Activated CD4-positive, alpha-beta T cell treated with anti-CD3 and anti-CD28 coated beads for 36 hours (primary cell): ENCODE data around the gene ABCC9. TPM values are rescaled to one million over a fixed set of nuclear protein-coding genes. Genes with fewer than 3 reads are reported as not detected.

Source experiments
- ATAC-seq: fragments of 200-7000 bp; cut with Tn5 transposase; one replicate; pipeline ENCODE4 v1.10.0; 2021; ENCODE audit warnings: mild to moderate bottlenecking, moderate library complexity
- CTCF ChIA-PET: fragments of 350-600 bp; sonication (Branson Sonifier 250); formaldehyde crosslinking; loops from one replicate; lab custom pipeline; 2021; ENCODE audit warnings: antibody characterized with exemption; lab: Charles Lee
- POLR2A ChIA-PET: fragments of 350-600 bp; sonication (Branson Sonifier 250); formaldehyde crosslinking; loops from one replicate; lab custom pipeline; 2021; ENCODE audit warnings: antibody characterized with exemption, inconsistent platforms; lab: Charles Lee
- DNase-seq: peaks from one replicate; pipeline ENCODE4 v3.0.0-alpha.2; 2020
- H3K27ac Mint-ChIP-seq: one replicate; pipeline ENCODE4 v1.8.0; 2021; ENCODE audit warnings: mixed read lengths
- H3K27me3 Mint-ChIP-seq: one replicate; pipeline ENCODE4 v1.8.0; 2021; ENCODE audit warnings: mixed read lengths
- H3K36me3 Mint-ChIP-seq: one replicate; pipeline ENCODE4 v1.8.0; 2021; ENCODE audit warnings: low read depth, mixed read lengths
- H3K4me1 Mint-ChIP-seq: one replicate; pipeline ENCODE4 v1.8.0; 2021; ENCODE audit warnings: mixed read lengths
- H3K4me3 Mint-ChIP-seq: one replicate; pipeline ENCODE4 v1.8.0; 2021; ENCODE audit warnings: mild to moderate bottlenecking, moderate library complexity, mixed read lengths
- H3K9me3 Mint-ChIP-seq: one replicate; pipeline ENCODE4 v1.8.0; 2021; ENCODE audit warnings: low read depth, mixed read lengths
- intact Hi-C, 2 experiments: fragments of 100-400 bp; cut with DNase I in 1 of 2; cut with micrococcal nuclease in 1 of 2; formaldehyde crosslinking; loops; one replicate each; pipeline versions ENCODE4 v1.14.2 to v1.15.1; 2022 to 2024; cut with DNase I, micrococcal nuclease
- total RNA-seq, 2 experiments: library from RNA; stranded (reverse); gene quantifications; one replicate each; pipeline ENCODE4 v1.2.3, GENCODE V29; 2021

ABCC9 gene
- total RNA-seq, 2 experiments from 2014 or later: not detected

- H3K27me3 Mint-ChIP-seq: peaks cover 6% of the 10 kb centered on the region
- DNase-seq (no peak), ATAC-seq (no peak)
- CTCF ChIA-PET: no interaction called here
- H3K4me3 Mint-ChIP-seq: no peak overlapping the region
- POLR2A ChIA-PET: interaction anchor here (0.6 kb wide), 1 partner anchor 18 kb away, joined by 3 read pairs; no protein-coding TSS in a partner anchor
- no peaks in the 10 kb centered on the region for H3K9me3 Mint-ChIP-seq
- H3K4me1 Mint-ChIP-seq: no peaks in the 10 kb centered on the region
- intact Hi-C loops: no loop called here
- H3K36me3 Mint-ChIP-seq: no peaks in the 10 kb centered on the region
- no peak overlapping the region for H3K27ac Mint-ChIP-seq
Observed at GRCh38 chr12:21971344-21971743, 30.1 kb upstream of the ABCC9 start.

GRCh38 chr12:21962821-21963220, 21.6 kb upstream of the ABCC9 start:
- H3K36me3 Mint-ChIP-seq: no peaks in the 10 kb centered on the region
- CTCF ChIA-PET: no interaction called here
- POLR2A ChIA-PET: no interaction called here
- intact Hi-C loops: no loop called here
- H3K4me1 Mint-ChIP-seq: no peaks in the 10 kb centered on the region
- no peaks in the 10 kb centered on the region for H3K9me3 Mint-ChIP-seq
- DNase-seq: no peak
- H3K4me3 Mint-ChIP-seq: no peak overlapping the region
- peaks cover 3% of the 10 kb centered on the region for H3K27me3 Mint-ChIP-seq
- H3K27ac Mint-ChIP-seq: no peak overlapping the region
- ATAC-seq: no peak

- Mint-ChIP-seq H3K9me3 (no peaks in the 10 kb centered on the region), H3K36me3 (no peaks in the 10 kb centered on the region), H3K4me1 (no peaks in the 10 kb centered on the region), H3K27me3 (peaks cover 3% of the 10 kb centered on the region), H3K27ac (no peak overlapping the region), H3K4me3 (no peak overlapping the region)
- DNase-seq (no peak), ATAC-seq (no peak)
- CTCF ChIA-PET: no interaction called here
- POLR2A ChIA-PET: no interaction called here
- intact Hi-C loops: no loop called here
Observed at GRCh38 chr12:21962236-21962635, 21.0 kb upstream of the ABCC9 start.

- DNase-seq: no peak
- ChIA-PET POLR2A (no interaction called here), CTCF (interaction anchor here (0.6 kb wide), 1 partner anchor 68 kb away, joined by 4 read pairs; no protein-coding TSS in a partner anchor)
- Mint-ChIP-seq H3K4me1 (no peaks in the 10 kb centered on the region), H3K4me3 (no peak overlapping the region), H3K27me3 (peaks cover 13% of the 10 kb centered on the region), H3K27ac (no peak overlapping the region), H3K9me3 (peaks cover 21% of the 10 kb centered on the region), H3K36me3 (no peaks in the 10 kb centered on the region)
- no peak for ATAC-seq
- intact Hi-C loops: no loop called here
Observed at GRCh38 chr12:21950649-21951048, 9.4 kb upstream of the ABCC9 start.

GRCh38 chr12:21949036-21949435, 7.8 kb upstream of the ABCC9 start:
- Mint-ChIP-seq H3K4me3 (no peak overlapping the region), H3K27me3 (peaks cover 20% of the 10 kb centered on the region), H3K27ac (no peak overlapping the region), H3K36me3 (no peaks in the 10 kb centered on the region), H3K4me1 (no peaks in the 10 kb centered on the region), H3K9me3 (peaks cover 28% of the 10 kb centered on the region)
- intact Hi-C loops: no loop called here
- ATAC-seq (no peak), DNase-seq (no peak)
- ChIA-PET CTCF (interaction anchor here (0.7 kb wide), 1 partner anchor 8 kb away, joined by 3 read pairs; no protein-coding TSS in a partner anchor), POLR2A (no interaction called here)

GRCh38 chr12:21946983-21947382, 5.8 kb upstream of the ABCC9 start:
- ChIA-PET CTCF (interaction anchor here (1.2 kb wide), 1 partner anchor 10 kb away, joined by 3 read pairs; no protein-coding TSS in a partner anchor), POLR2A (no interaction called here)

GRCh38 chr12:21945002-21945401, 3.8 kb upstream of the ABCC9 start:
- DNase-seq: no peak
- peaks cover 42% of the 10 kb centered on the region for H3K27me3 Mint-ChIP-seq
- H3K27ac Mint-ChIP-seq: no peak overlapping the region
- ATAC-seq: no peak
- intact Hi-C loops: no loop called here
- peaks cover 21% of the 10 kb centered on the region for H3K9me3 Mint-ChIP-seq
- H3K4me1 Mint-ChIP-seq: peaks cover 14% of the 10 kb centered on the region
- ChIA-PET POLR2A (no interaction called here), CTCF (no interaction called here)
- no peak overlapping the region for H3K4me3 Mint-ChIP-seq
- no peaks in the 10 kb centered on the region for H3K36me3 Mint-ChIP-seq

More at GRCh38 chr12:21946983-21947382, 5.8 kb upstream of the ABCC9 start:
- no peak for DNase-seq
- no peak for ATAC-seq
- peaks cover 28% of the 10 kb centered on the region for H3K9me3 Mint-ChIP-seq
- no peak overlapping the region for H3K27ac Mint-ChIP-seq
- peaks cover 29% of the 10 kb centered on the region for H3K27me3 Mint-ChIP-seq
- intact Hi-C loops: no loop called here
- H3K4me1 Mint-ChIP-seq: no peaks in the 10 kb centered on the region
- H3K36me3 Mint-ChIP-seq: no peaks in the 10 kb centered on the region
- H3K4me3 Mint-ChIP-seq: no peak overlapping the region

GRCh38 chr12:21942377-21942703, 1.1 kb upstream of the ABCC9 start:
- no peak for DNase-seq
- ATAC-seq: no peak
- peaks cover 16% of the 10 kb centered on the region for H3K4me1 Mint-ChIP-seq
- no peaks in the 10 kb centered on the region for H3K36me3 Mint-ChIP-seq
- no peak overlapping the region for H3K4me3 Mint-ChIP-seq
- H3K27ac Mint-ChIP-seq: no peak overlapping the region
- POLR2A ChIA-PET: no interaction called here
- peaks cover 16% of the 10 kb centered on the region for H3K9me3 Mint-ChIP-seq
- peaks cover 53% of the 10 kb centered on the region for H3K27me3 Mint-ChIP-seq
- intact Hi-C loops: no loop called here
- CTCF ChIA-PET: no interaction called here

- no peak overlapping the region for H3K27ac Mint-ChIP-seq
- POLR2A ChIA-PET: no interaction called here
- H3K27me3 Mint-ChIP-seq: peaks cover 56% of the 10 kb centered on the region
- CTCF ChIA-PET: interaction anchor here (1.4 kb wide), 1 partner anchor 22 kb away, joined by 3 read pairs; no protein-coding TSS in a partner anchor
- H3K4me3 Mint-ChIP-seq: peak overlapping the region; percentile 59
- ATAC-seq (no peak), DNase-seq (no peak)
- H3K36me3 Mint-ChIP-seq: no peaks in the 10 kb centered on the region
- peaks cover 15% of the 10 kb centered on the region for H3K9me3 Mint-ChIP-seq
- intact Hi-C loops: no loop called here
- peaks cover 16% of the 10 kb centered on the region for H3K4me1 Mint-ChIP-seq
Observed at GRCh38 chr12:21941506-21942376, 515 bp upstream of the ABCC9 start.

GRCh38 chr12:21939435-21939834, 1.8 kb downstream of the ABCC9 start:
- no peaks in the 10 kb centered on the region for H3K36me3 Mint-ChIP-seq
- H3K4me3 Mint-ChIP-seq: no peak overlapping the region
- H3K4me1 Mint-ChIP-seq: peaks cover 16% of the 10 kb centered on the region
- ATAC-seq (no peak), DNase-seq (no peak)
- POLR2A ChIA-PET: no interaction called here
- H3K27ac Mint-ChIP-seq: no peak overlapping the region
- intact Hi-C loops: loop anchor here in 1 of 2 experiments (5.0 kb wide), 1 partner anchor 162 kb away; no protein-coding TSS in a partner anchor
- CTCF ChIA-PET: no interaction called here
- no peaks in the 10 kb centered on the region for H3K9me3 Mint-ChIP-seq
- H3K27me3 Mint-ChIP-seq: peaks cover 54% of the 10 kb centered on the region

GRCh38 chr12:21938879-21939278, 2.3 kb downstream of the ABCC9 start:
- Mint-ChIP-seq H3K27me3 (peaks cover 54% of the 10 kb centered on the region), H3K4me3 (no peak overlapping the region), H3K36me3 (no peaks in the 10 kb centered on the region), H3K4me1 (peaks cover 16% of the 10 kb centered on the region), H3K27ac (no peak overlapping the region), H3K9me3 (no peaks in the 10 kb centered on the region)
- intact Hi-C loops: loop anchor here in 1 of 2 experiments (5.0 kb wide), 1 partner anchor 162 kb away; no protein-coding TSS in a partner anchor
- ChIA-PET CTCF (interaction anchor here (1.2 kb wide), 1 partner anchor 16 kb away, joined by 3 read pairs; no protein-coding TSS in a partner anchor), POLR2A (no interaction called here)
- DNase-seq: no peak
- ATAC-seq: peak; percentile 23

- H3K4me3 Mint-ChIP-seq: no peak overlapping the region
- no peak for ATAC-seq
Observed at GRCh38 chr12:21934173-21934572, 7.1 kb downstream of the ABCC9 start.

More at GRCh38 chr12:21934173-21934572, 7.1 kb downstream of the ABCC9 start:
- no peaks in the 10 kb centered on the region for H3K36me3 Mint-ChIP-seq
- CTCF ChIA-PET: no interaction called here
- H3K4me1 Mint-ChIP-seq: peaks cover 2% of the 10 kb centered on the region
- no peak overlapping the region for H3K27ac Mint-ChIP-seq
- DNase-seq: no peak
- peaks cover 23% of the 10 kb centered on the region for H3K27me3 Mint-ChIP-seq
- POLR2A ChIA-PET: no interaction called here
- H3K9me3 Mint-ChIP-seq: no peaks in the 10 kb centered on the region
- intact Hi-C loops: no loop called here
